Gastroesophageal sphincter (tissue), 4 donors: Measurements from ENCODE around the gene ZNF799. TPM values are rescaled to one million over a fixed set of nuclear protein-coding genes. Genes with fewer than 3 reads are reported as not detected.
"Not testable (repeated sequence)": the region's sequence is repeated elsewhere in the genome, so short reads cannot be mapped to it uniquely, and the experiment has no call there.

ENCODE experiments used
- ATAC-seq: fragments of 150-250 bp; one replicate; pipeline ENCODE4 v1.9.1; 2016; ENCODE audit warnings: mild to moderate bottlenecking, moderate library complexity
- H3K27ac ChIP-seq, 4 donors: fragments of 200-600 bp; sonication (generic) in 3 of 4; 1 replicate in 3 of 4; 2 replicates in 1 of 4; pipeline ENCODE4 v1.5.1; 2016 to 2019
- H3K27me3 ChIP-seq: fragments of 200-600 bp; sonication (generic); one replicate; pipeline ENCODE4 v1.5.1; 2019
- H3K36me3 ChIP-seq, 2 donors: fragments of 200-600 bp; sonication (generic); one replicate each; pipeline ENCODE4 v1.5.1; 2019; ENCODE audit warnings: control low read depth in 1 of 2
- H3K4me1 ChIP-seq, 3 donors: fragments of 200-600 bp; sonication (generic); 1 replicate in 2 of 3; 2 replicates in 1 of 3; pipeline ENCODE4 v1.5.1; 2016 to 2019; ENCODE audit warnings: control low read depth in 2 of 3
- H3K4me3 ChIP-seq, 2 donors: fragments of 200-600 bp; sonication (generic); one replicate each; pipeline ENCODE4 v1.5.1; 2019; ENCODE audit warnings: mild to moderate bottlenecking in 1 of 2, moderate library complexity in 1 of 2
- H3K9me3 ChIP-seq, 3 donors: fragments of 200-600 bp; sonication (generic); one replicate each; pipeline ENCODE4 v1.5.1; 2017 to 2019; ENCODE audit warnings: control low read depth in 2 of 3
- EP300 ChIP-seq: sonication (generic); formaldehyde crosslinking; IDR thresholded peaks from one replicate; pipeline ENCODE4 v1.6.1; 2017; ENCODE audit warnings: antibody characterized with exemption, mild to moderate bottlenecking
- POLR2A ChIP-seq, 2 donors: fragments of 450-650 bp; IDR thresholded peaks; one replicate each; pipeline ENCODE4 v1.6.1; 2017; ENCODE audit warnings: antibody characterized with exemption in 2 of 2, mild to moderate bottlenecking in 2 of 2, moderate library complexity in 1 of 2
- POLR2AphosphoS5 ChIP-seq: sonication (generic); formaldehyde crosslinking; IDR thresholded peaks from one replicate; pipeline ENCODE4 v1.6.1; 2017; ENCODE audit warnings: antibody characterized with exemption
- WGBS, 2 donors: methylation state at CpG; one replicate each; pipeline ENCODE4 v1.1.5; 2018; ENCODE audit warnings: low coverage in 1 of 2; 5-methylcytosine and 5-hydroxymethylcytosine counted together
- total RNA-seq, 4 donors: library from RNA; depleted of rRNA; stranded (reverse); fragments of >200 nt; gene quantifications; one replicate each; pipeline ENCODE4 v1.1.0, GENCODE V29; 2016
- TF ChIP-seq, protein P1 (sequence below), 4 experiments: fragments of 200-600 bp in 2 of 4; fragments of 450-650 bp in 2 of 4; sonication (generic) in 1 of 4; IDR thresholded peaks; one replicate each; pipeline ENCODE4 v1.5.1; 2017 to 2019; ENCODE audit warnings: antibody characterized with exemption in 4 of 4, mild to moderate bottlenecking in 2 of 4, moderate library complexity in 2 of 4

ZNF799 gene
- total RNA-seq = 1 to 10 TPM; 3.9 to 7.8 (median 4.7) TPM

DNA sequence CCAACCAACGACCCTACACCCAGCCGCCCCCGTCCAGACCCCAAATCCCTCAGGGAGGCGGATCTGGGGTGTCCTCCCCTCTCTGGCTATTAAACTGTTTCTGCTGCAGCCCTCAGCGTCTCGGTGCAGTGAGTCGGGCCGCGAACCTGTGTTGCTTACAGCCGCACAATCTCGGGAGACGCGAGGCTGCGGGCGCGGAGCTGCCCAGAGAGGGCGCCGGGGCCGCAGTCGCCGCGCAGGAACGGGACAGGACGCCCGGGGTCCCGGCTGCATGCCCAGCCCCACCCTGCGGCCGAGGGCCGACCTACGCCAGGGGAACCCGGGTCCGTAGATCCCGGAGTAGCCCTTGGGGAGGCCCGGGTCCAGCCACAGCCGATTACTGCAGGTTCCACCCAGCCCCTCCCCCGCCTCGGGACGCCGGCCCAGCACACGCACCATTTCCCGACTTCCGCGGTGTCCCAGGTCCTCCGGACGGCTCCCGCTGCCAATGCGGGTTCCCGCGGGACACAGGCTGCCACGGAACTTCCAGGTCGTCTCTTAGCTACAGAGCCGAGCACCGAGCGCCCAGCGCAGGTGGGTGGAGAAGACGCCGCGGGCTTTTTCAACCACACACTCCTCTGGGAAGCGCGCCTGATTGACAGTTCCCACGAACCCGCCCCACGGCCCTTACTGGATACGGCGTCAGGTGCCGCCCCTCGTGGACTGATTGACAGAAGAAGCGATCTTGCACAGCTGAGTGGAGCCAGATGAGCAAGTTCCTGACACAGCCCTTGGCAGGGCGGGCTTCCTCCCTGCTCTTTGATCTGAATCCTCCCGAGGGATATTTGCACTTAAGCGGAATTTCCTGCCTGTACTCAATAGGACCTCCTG is at the start of gene ZNF799:
Gene ZNF799, minus strand, starts transcription at position 639 of the 870 bp plus-strand sequence. Its CDS starts 201 bp downstream, at position 438.
- H3K9me3 ChIP-seq = no peaks in the 10 kb centered on the region
- H3K27me3 ChIP-seq = no peaks in the 10 kb centered on the region
- peak; percentile 24 to 49 for TF ChIP-seq POLR2A (IDR thresholded peaks at IDR 0.05)
- TF ChIP-seq EP300 = no peak
- peak; percentile 86 for TF ChIP-seq POLR2AphosphoS5
- TF ChIP-seq, protein P1, sequence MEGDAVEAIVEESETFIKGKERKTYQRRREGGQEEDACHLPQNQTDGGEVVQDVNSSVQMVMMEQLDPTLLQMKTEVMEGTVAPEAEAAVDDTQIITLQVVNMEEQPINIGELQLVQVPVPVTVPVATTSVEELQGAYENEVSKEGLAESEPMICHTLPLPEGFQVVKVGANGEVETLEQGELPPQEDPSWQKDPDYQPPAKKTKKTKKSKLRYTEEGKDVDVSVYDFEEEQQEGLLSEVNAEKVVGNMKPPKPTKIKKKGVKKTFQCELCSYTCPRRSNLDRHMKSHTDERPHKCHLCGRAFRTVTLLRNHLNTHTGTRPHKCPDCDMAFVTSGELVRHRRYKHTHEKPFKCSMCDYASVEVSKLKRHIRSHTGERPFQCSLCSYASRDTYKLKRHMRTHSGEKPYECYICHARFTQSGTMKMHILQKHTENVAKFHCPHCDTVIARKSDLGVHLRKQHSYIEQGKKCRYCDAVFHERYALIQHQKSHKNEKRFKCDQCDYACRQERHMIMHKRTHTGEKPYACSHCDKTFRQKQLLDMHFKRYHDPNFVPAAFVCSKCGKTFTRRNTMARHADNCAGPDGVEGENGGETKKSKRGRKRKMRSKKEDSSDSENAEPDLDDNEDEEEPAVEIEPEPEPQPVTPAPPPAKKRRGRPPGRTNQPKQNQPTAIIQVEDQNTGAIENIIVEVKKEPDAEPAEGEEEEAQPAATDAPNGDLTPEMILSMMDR (IDR thresholded peaks at IDR 0.05) = peak in 1 of 4 experiments; percentile 45
- H3K4me1 ChIP-seq = peaks cover 0 to 15% (median 3%) of the 10 kb centered on the region in 3 donors
- 0 to 1% methylated on average over 3 to 12 of the region's 71 CpGs for WGBS, 2 donors
- H3K27ac ChIP-seq = peak within 1 kb of the TSS; percentile 68 to 91 (median 89)
- ATAC-seq = peak; percentile 99
- no peaks in the 10 kb centered on the region for H3K36me3 ChIP-seq
- H3K4me3 ChIP-seq = peak within 1 kb of the TSS; percentile 85 to 94

DNA sequence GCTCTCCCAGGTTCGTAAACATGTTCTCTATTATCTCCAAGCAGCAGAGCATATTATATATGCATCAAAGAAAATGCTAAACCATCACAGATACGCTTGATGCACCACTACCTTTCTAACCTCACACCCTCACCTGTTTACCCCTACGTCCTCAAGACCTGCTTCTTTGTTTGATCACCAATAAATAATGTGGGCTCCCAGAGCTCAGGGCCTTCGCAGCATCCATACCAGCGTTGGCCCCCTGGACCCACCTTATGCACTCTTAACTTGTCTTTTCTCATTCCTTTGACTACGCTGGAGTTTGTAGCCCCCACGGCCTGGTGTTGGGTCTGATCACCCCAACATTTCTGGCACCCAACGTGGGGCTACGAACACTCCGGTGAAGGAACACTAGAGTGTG is 49.8 kb upstream of the ZNF799 start:
- WGBS, 2 donors = 84 to 99% methylated on average over 5 to 10 of the region's 10 CpGs

DNA sequence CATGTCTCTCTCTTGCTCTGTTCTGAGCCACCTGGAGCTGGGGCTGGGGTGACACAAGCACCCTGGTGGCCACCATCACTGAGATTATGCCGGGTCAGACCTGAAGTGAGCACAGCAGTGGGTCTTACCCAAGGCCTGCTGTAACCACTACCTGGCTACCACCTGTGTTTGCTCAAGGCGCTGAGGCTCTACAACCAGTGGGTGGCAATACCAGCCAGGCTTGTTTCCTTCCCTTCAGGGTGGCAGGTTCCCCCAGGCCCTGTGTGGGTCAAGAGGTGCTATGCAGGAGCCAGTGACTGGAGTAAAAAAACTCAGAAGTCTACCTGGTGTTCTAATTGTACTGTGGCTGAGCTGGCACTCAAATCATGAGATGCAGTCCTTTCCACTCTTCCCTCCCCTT is 47.7 kb upstream of the ZNF799 start:
- peaks cover 0 to 13% of the 10 kb centered on the region in 2 donors for H3K36me3 ChIP-seq
- TF ChIP-seq, protein P1 (IDR thresholded peaks at IDR 0.05) = no peak
- TF ChIP-seq POLR2A (IDR thresholded peaks at IDR 0.05) (no peak), EP300 (no peak), POLR2AphosphoS5 (no peak)
- H3K4me3 ChIP-seq = no peak overlapping the region
- no peak overlapping the region for H3K27ac ChIP-seq
- H3K4me1 ChIP-seq = no peaks in the 10 kb centered on the region
- peaks cover 0 to 23% (median 0%) of the 10 kb centered on the region in 3 donors for H3K9me3 ChIP-seq
- H3K27me3 ChIP-seq = no peaks in the 10 kb centered on the region
- WGBS, 2 donors = 100% methylated on average over 1 of the region's 2 CpGs; no CpG with 5 or more reads in 1 of the 2 donors
- ATAC-seq = no peak

More for the DNA sequence above, 49.8 kb upstream of the ZNF799 start:
- no peak for ATAC-seq
- H3K4me1 ChIP-seq = no peaks in the 10 kb centered on the region
- no peak overlapping the region for H3K27ac ChIP-seq
- peaks cover 0 to 13% of the 10 kb centered on the region in 2 donors for H3K36me3 ChIP-seq
- H3K9me3 ChIP-seq = peaks cover 0 to 16% (median 0%) of the 10 kb centered on the region in 3 donors
- TF ChIP-seq POLR2A (IDR thresholded peaks at IDR 0.05) (no peak), EP300 (no peak), POLR2AphosphoS5 (no peak)
- TF ChIP-seq, protein P1 (IDR thresholded peaks at IDR 0.05) = no peak
- no peak overlapping the region for H3K4me3 ChIP-seq
- H3K27me3 ChIP-seq = no peaks in the 10 kb centered on the region

DNA sequence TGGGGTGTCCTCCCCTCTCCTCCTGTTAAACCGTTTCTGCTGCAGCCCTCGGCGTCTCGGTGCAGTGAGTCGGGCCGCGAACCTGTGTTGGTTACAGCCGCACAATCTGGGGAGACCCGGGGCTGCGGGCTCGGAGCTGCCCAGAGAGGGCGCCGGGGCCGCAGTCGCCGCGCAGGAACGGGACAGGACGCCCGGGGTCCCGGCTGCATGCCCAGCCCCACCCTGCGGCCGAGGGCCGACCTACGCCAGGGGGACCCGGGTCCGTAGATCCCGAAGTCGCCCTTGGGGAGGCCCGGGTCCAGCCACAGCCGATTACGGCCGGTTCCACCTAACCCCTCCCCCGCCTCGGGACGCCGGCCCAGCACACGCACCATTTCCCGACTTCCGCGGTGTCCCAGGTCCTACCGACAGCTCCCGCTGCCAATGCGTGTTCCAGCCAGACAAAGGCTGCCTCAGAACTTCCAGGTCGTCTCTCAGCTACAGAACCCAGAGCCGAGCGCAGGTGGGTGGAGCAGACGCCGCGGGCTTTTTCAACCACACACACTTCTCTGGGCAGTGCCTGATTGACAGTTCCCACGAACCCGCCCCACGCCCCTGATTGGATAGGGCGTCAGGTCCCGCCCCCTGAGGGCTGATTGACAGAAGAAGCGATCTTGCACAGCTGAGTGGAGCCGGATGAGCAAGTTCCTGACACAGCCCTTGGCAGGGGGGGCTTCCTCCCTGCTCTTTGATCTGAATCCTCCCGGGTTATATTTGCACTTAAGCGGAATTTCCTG is 39.7 kb upstream of the ZNF799 start, which contains the start of gene ZNF443:
Gene ZNF443, minus strand, starts transcription at position 481 of the 776 bp plus-strand sequence. Its CDS starts 107 bp downstream, at position 374.
- H3K4me3 ChIP-seq = peak within 1 kb of the TSS; percentile 65 to 75
- H3K27me3 ChIP-seq = no peaks in the 10 kb centered on the region
- TF ChIP-seq, protein P1 (IDR thresholded peaks at IDR 0.05) = peak in 2 of 4 experiments; percentile 6 to 9
- TF ChIP-seq POLR2AphosphoS5 = peak; percentile 84
- TF ChIP-seq EP300 = no peak
- peak in 1 of 2 donors; percentile 38 for TF ChIP-seq POLR2A (IDR thresholded peaks at IDR 0.05)
- peak within 1 kb of the TSS; percentile 52 to 90 (median 86) for H3K27ac ChIP-seq
- H3K36me3 ChIP-seq = no peaks in the 10 kb centered on the region
- H3K4me1 ChIP-seq = peaks cover 0 to 18% (median 2%) of the 10 kb centered on the region in 3 donors
- WGBS, 2 donors = 0% methylated on average over 2 to 9 of the region's 59 CpGs
- peak; percentile 100 for ATAC-seq
- peaks cover 0 to 7% (median 0%) of the 10 kb centered on the region in 3 donors for H3K9me3 ChIP-seq

- Histone ChIP-seq H3K4me3 (peak overlapping the region; percentile 65 to 75), H3K4me1 (peaks cover 0 to 18% (median 2%) of the 10 kb centered on the region in 3 donors), H3K27ac (peak overlapping the region; percentile 52 to 90 (median 86))
- not testable (repeated sequence) for H3K27me3 ChIP-seq, ATAC-seq, H3K9me3 ChIP-seq, H3K36me3 ChIP-seq
- WGBS, 2 donors = 6% methylated on average over 2 of the region's 28 CpGs; no CpG with 5 or more reads in 1 of the 2 donors
Measured at GRCh38 chr19:12439686-12440540, 38.8 kb upstream of the ZNF799 start.

DNA sequence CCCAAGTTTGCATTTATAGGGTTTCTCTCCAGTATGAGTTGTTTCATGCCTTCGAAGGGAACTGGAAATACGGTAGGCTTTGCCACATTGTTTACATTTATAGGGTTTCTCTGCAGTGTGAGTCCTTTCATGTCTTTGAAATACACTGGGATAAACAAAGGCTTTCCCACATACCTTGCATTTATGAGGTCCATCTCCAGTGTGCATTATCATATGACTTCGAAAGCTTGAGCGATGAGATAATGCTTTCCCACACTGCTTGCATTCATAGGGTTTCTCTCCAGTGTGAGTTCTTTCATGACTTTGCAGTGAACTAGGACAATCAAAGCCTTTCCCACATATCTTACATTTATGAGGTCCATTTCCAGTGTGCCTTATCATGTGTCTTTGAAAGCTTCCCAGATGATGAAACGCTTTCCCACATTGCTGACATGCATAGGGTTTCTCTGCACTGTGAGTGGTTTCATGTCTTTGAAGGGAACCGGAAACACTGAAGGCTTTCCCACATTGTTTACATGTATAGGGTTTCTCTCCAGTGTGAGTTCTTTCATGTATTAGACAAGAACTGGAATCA is 29.7 kb upstream of the ZNF799 start:
- H3K36me3 ChIP-seq = peaks cover 0 to 37% of the 10 kb centered on the region in 2 donors
- H3K9me3 ChIP-seq, ATAC-seq, H3K27ac ChIP-seq, H3K27me3 ChIP-seq, H3K4me1 ChIP-seq, H3K4me3 ChIP-seq: not testable (repeated sequence)
- 90 to 96% methylated on average over 4 of the region's 6 CpGs for WGBS, 2 donors
